Suprapubic skin (tissue), 4 donors: ENCODE results near the gene SUPT20H. TPM values are rescaled to one million over a fixed set of nuclear protein-coding genes. Genes with fewer than 3 reads are reported as not detected.

Source experiments
- DNase-seq, 2 donors: peaks; one replicate each; pipeline ENCODE4 v3.0.0-alpha.2; 2019; ENCODE audit warnings: low spot score in 2 of 2
- H3K27ac ChIP-seq: fragments of 200-600 bp; sonication (generic); one replicate; pipeline ENCODE4 v1.5.1; 2019
- H3K27me3 ChIP-seq: fragments of 200-600 bp; sonication (generic); one replicate; pipeline ENCODE4 v1.5.1; 2019
- H3K36me3 ChIP-seq: fragments of 200-600 bp; sonication (generic); one replicate; pipeline ENCODE4 v1.5.1; 2019
- H3K4me1 ChIP-seq: fragments of 200-600 bp; sonication (generic); one replicate; pipeline ENCODE4 v1.5.1; 2019
- H3K4me3 ChIP-seq: fragments of 200-600 bp; sonication (generic); one replicate; pipeline ENCODE4 v1.5.1; 2019; ENCODE audit warnings: mild to moderate bottlenecking
- H3K9me3 ChIP-seq: fragments of 200-600 bp; sonication (generic); one replicate; pipeline ENCODE4 v1.5.1; 2019
- EP300 ChIP-seq: sonication (generic); formaldehyde crosslinking; IDR thresholded peaks from one replicate; pipeline ENCODE4 v1.6.1; 2017; ENCODE audit warnings: antibody characterized with exemption
- POLR2A ChIP-seq, 2 donors: fragments of 450-650 bp; IDR thresholded peaks; one replicate each; pipeline ENCODE4 v1.6.1; 2017; ENCODE audit warnings: antibody characterized with exemption in 2 of 2, mild to moderate bottlenecking in 2 of 2, moderate library complexity in 2 of 2
- POLR2AphosphoS5 ChIP-seq, 3 donors: sonication (generic); formaldehyde crosslinking; IDR thresholded peaks; one replicate each; pipeline ENCODE4 v1.6.1; 2017; ENCODE audit warnings: antibody characterized with exemption in 3 of 3
- WGBS: methylation state at CpG from one replicate; pipeline ENCODE4 v1.1.5; 2018; 5-methylcytosine and 5-hydroxymethylcytosine counted together
- total RNA-seq, 4 donors: library from RNA; depleted of rRNA; stranded (reverse); fragments of >200 nt; gene quantifications; one replicate each; pipeline ENCODE4 v1.1.0, GENCODE V29; 2016
- TF ChIP-seq, protein P1 (sequence below), 2 donors: fragments of 200-600 bp in 1 of 2; fragments of 450-650 bp in 1 of 2; sonication (generic) in 1 of 2; IDR thresholded peaks; one replicate each; pipeline ENCODE4 v1.5.1; 2016 to 2019; ENCODE audit warnings: antibody characterized with exemption in 2 of 2, mild to moderate bottlenecking in 1 of 2, moderate library complexity in 1 of 2

SUPT20H gene
- total RNA-seq, 4 donors from 2014 or later = 18.4 to 74.0 (median 42.9) TPM

DNA sequence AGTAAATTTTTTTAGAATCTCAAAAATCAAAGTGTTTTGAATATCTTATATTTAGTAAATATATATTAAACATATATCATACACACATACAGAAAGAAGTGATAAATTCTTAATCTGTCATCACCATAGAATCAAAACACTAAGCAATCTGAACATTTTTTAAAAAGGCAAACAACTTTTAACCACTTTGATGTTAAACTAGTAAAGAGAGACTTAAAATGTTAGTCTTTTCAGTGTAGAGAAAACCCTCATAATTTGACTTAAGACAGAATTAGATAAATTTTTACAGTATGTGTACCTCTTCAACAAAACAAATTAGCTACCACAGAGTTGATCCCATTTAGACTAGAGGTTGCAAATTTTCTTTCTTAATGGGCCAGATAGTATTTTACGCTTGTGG is 13.4 kb downstream of the SUPT20H start:
- TF ChIP-seq POLR2A (IDR thresholded peaks at IDR 0.05) (no peak), EP300 (no peak), POLR2AphosphoS5 (IDR thresholded peaks at IDR 0.05) (no peak)
- TF ChIP-seq, protein P1, sequence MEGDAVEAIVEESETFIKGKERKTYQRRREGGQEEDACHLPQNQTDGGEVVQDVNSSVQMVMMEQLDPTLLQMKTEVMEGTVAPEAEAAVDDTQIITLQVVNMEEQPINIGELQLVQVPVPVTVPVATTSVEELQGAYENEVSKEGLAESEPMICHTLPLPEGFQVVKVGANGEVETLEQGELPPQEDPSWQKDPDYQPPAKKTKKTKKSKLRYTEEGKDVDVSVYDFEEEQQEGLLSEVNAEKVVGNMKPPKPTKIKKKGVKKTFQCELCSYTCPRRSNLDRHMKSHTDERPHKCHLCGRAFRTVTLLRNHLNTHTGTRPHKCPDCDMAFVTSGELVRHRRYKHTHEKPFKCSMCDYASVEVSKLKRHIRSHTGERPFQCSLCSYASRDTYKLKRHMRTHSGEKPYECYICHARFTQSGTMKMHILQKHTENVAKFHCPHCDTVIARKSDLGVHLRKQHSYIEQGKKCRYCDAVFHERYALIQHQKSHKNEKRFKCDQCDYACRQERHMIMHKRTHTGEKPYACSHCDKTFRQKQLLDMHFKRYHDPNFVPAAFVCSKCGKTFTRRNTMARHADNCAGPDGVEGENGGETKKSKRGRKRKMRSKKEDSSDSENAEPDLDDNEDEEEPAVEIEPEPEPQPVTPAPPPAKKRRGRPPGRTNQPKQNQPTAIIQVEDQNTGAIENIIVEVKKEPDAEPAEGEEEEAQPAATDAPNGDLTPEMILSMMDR (IDR thresholded peaks at IDR 0.05) = no peak
- Histone ChIP-seq H3K9me3 (no peaks in the 10 kb centered on the region), H3K4me3 (no peak overlapping the region), H3K36me3 (peaks cover 54% of the 10 kb centered on the region), H3K27me3 (no peaks in the 10 kb centered on the region), H3K27ac (no peak overlapping the region), H3K4me1 (no peaks in the 10 kb centered on the region)
- WGBS = 97% methylated on average over 1 of the region's 1 CpG
- DNase-seq = no peak

DNA sequence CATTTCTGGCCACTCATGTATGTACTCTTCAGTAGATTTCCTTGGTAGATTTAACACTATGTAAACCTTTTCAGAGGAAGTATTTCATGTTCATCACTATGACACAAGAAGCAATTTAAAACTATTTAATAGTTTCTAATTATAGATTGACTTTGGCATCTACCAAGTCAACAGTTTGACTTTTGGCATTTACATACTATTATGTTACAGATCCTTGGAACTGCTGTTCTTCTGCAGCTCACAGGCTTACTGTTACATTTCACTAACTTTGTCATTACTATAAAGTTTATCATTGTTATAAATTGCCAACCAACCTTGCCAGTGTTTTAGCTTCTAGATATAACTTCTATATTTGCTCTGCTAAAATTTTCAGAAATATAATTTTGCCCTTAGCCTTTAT is 18.7 kb downstream of the SUPT20H start:
- Histone ChIP-seq H3K9me3 (no peaks in the 10 kb centered on the region), H3K4me3 (no peak overlapping the region), H3K27me3 (no peaks in the 10 kb centered on the region), H3K4me1 (no peaks in the 10 kb centered on the region), H3K27ac (no peak overlapping the region), H3K36me3 (peaks cover 80% of the 10 kb centered on the region)
- DNase-seq = no peak
- no peak for TF ChIP-seq EP300
- no peak for TF ChIP-seq POLR2A (IDR thresholded peaks at IDR 0.05)
- TF ChIP-seq, protein P1 (IDR thresholded peaks at IDR 0.05) = no peak
- TF ChIP-seq POLR2AphosphoS5 (IDR thresholded peaks at IDR 0.05) = no peak

DNA sequence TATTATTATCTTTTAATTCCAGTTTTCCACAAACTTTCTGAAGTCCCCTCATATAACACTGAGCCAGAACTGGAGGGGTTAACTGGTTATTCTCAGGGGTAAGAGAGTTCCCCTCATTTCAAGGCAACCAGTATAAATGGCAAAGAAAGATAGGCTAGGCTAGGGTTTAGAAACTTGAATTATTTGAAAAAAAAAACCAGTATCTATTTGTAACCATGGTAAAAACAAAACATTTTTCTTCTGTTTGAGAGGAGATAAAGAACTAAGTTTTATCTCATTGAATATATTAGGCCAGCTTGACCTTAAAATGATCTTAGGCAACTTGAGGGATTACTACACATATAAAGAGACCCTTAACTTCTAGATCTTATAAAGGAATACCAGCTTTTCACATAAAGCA is 19.6 kb downstream of the SUPT20H start:
- Histone ChIP-seq H3K4me1 (no peaks in the 10 kb centered on the region), H3K27me3 (no peaks in the 10 kb centered on the region), H3K36me3 (peaks cover 89% of the 10 kb centered on the region), H3K27ac (no peak overlapping the region), H3K9me3 (no peaks in the 10 kb centered on the region), H3K4me3 (no peak overlapping the region)
- no peak for TF ChIP-seq EP300
- no peak for TF ChIP-seq POLR2AphosphoS5 (IDR thresholded peaks at IDR 0.05)
- TF ChIP-seq, protein P1 (IDR thresholded peaks at IDR 0.05) = no peak
- no peak for TF ChIP-seq POLR2A (IDR thresholded peaks at IDR 0.05)
- no peak for DNase-seq

DNA sequence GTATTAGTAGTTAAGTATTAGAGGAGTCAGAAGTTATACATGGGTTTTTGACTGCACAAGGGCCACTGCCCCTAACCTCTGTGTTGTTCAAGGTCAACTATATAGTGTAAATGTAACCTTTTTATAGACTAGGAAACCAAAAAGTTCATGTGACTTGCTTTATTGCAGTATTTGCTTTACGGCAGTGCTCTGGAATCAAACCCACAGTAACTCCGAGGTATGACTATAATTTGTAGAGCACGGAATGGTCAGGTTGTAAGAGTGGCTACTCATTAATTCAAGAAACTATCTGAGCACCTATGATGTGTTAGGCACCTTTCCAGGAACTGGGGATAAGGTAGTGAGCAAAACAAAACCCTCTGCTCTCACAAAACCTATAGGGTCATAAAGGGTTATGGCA is 22.2 kb downstream of the SUPT20H start:
- Histone ChIP-seq H3K36me3 (peaks cover 95% of the 10 kb centered on the region), H3K9me3 (no peaks in the 10 kb centered on the region), H3K4me1 (no peaks in the 10 kb centered on the region), H3K27me3 (no peaks in the 10 kb centered on the region), H3K4me3 (no peak overlapping the region), H3K27ac (no peak overlapping the region)
- DNase-seq = no peak
- 99% methylated on average over 3 of the region's 3 CpGs for WGBS
- TF ChIP-seq POLR2AphosphoS5 (IDR thresholded peaks at IDR 0.05) (no peak), EP300 (no peak), POLR2A (IDR thresholded peaks at IDR 0.05) (no peak)
- TF ChIP-seq, protein P1 (IDR thresholded peaks at IDR 0.05) = no peak

DNA sequence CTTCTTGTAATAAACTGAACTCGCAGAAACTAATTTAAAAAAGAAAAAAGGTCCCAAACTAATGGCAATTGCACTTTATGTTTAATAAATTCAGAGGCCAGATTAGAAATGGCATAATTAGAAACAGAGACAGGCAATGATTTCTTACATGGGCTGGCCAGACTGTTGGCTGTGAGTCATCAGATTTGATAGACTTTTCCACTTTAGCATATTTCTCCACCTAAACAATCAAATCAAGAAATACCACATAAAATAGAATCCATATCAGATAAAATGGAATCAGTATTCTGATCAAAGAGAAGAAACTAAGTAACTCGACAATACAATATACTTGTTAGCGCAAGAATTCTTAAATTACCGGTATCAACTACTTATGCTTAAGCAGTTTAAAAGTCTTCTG is 29.9 kb downstream of the SUPT20H start:
- no peaks in the 10 kb centered on the region for H3K4me1 ChIP-seq
- no peak overlapping the region for H3K27ac ChIP-seq
- H3K27me3 ChIP-seq = no peaks in the 10 kb centered on the region
- no peak for DNase-seq
- 82% methylated on average over 4 of the region's 4 CpGs for WGBS
- H3K4me3 ChIP-seq = no peak overlapping the region
- H3K9me3 ChIP-seq = no peaks in the 10 kb centered on the region
- TF ChIP-seq, protein P1 (IDR thresholded peaks at IDR 0.05) = no peak
- TF ChIP-seq POLR2A (IDR thresholded peaks at IDR 0.05) (no peak), EP300 (no peak), POLR2AphosphoS5 (IDR thresholded peaks at IDR 0.05) (no peak)
- H3K36me3 ChIP-seq = peaks cover 90% of the 10 kb centered on the region
